HEK293 (cell line): ENCODE results near the gene PCTP.

Source experiments
- CTCF ChIA-PET: fragments of 350-600 bp; formaldehyde crosslinking; extraction: SDS; loops from one replicate; lab custom pipeline; 2021; ENCODE audit warnings: antibody characterized with exemption; lab: Yijun Ruan, JAX
- POLR2A ChIA-PET: fragments of 300-600 bp; formaldehyde crosslinking; extraction: SDS; loops from one replicate; lab custom pipeline; 2020; ENCODE audit warnings: antibody characterized with exemption, inconsistent platforms; lab: Yijun Ruan, JAX
- H3K27ac ChIP-seq: fragments of 200-500 bp; sonication (Bioruptor generic); 2 replicates; pipeline ENCODE4 v1.5.1; 2014; ENCODE audit warnings: low read depth, low read length, control low read depth, inconsistent platforms; ENCODE audit errors: extremely low read depth
- H3K36me3 ChIP-seq, 2 experiments: fragments of 200-500 bp in 1 of 2; sonication (Bioruptor generic) in 1 of 2; 1 replicate in 1 of 2; 2 replicates in 1 of 2; pipeline ENCODE4 v1.5.1; 2014 to 2017; ENCODE audit warnings: inconsistent platforms in 2 of 2, low read length in 2 of 2; ENCODE audit not compliant: control insufficient read depth in 2 of 2, insufficient read depth in 1 of 2
- H3K4me1 ChIP-seq: fragments of 200-500 bp; sonication (Bioruptor generic); 2 replicates; pipeline ENCODE4 v1.5.1; 2014; ENCODE audit warnings: mild to moderate bottlenecking, low read length, inconsistent platforms; ENCODE audit not compliant: control insufficient read depth, insufficient read depth
- H3K4me3 ChIP-seq: 2 replicates; pipeline ENCODE4 v1.5.1; 2011; ENCODE audit warnings: low read depth, mild to moderate bottlenecking, control low read depth, low read length, moderate library complexity
- H3K9me3 ChIP-seq: fragments of 200-500 bp; sonication (Bioruptor generic); 2 replicates; pipeline ENCODE4 v1.5.1; 2014; ENCODE audit warnings: low read depth, low read length, inconsistent platforms; ENCODE audit not compliant: control insufficient read depth, insufficient read depth
- AEBP2 ChIP-seq: fragments of 450-650 bp; formaldehyde crosslinking; IDR thresholded peaks from 2 replicates; pipeline ENCODE4 v1.5.1; 2016; ENCODE audit warnings: missing biosample characterization, missing genetic modification characterization, borderline replicate concordance
- GLI4 ChIP-seq: fragments of 450-650 bp; formaldehyde crosslinking; IDR thresholded peaks from 2 replicates; pipeline ENCODE4 v1.5.1; 2016; ENCODE audit warnings: missing biosample characterization, missing genetic modification characterization
- MYNN ChIP-seq: fragments of 450-650 bp; formaldehyde crosslinking; IDR thresholded peaks from 2 replicates; pipeline ENCODE4 v1.5.1; 2016; ENCODE audit warnings: missing biosample characterization, missing genetic modification characterization, borderline replicate concordance
- REPIN1 ChIP-seq: fragments of 450-650 bp; formaldehyde crosslinking; IDR thresholded peaks from 2 replicates; pipeline ENCODE4 v1.5.1; 2017; ENCODE audit warnings: missing biosample characterization, missing genetic modification characterization, low read depth
- SP7 ChIP-seq: fragments of 450-650 bp; formaldehyde crosslinking; IDR thresholded peaks from 2 replicates; pipeline ENCODE4 v1.5.1; 2016; ENCODE audit warnings: missing biosample characterization, missing genetic modification characterization
- ZBTB10 ChIP-seq: fragments of 450-650 bp; formaldehyde crosslinking; IDR thresholded peaks from 2 replicates; pipeline ENCODE4 v1.5.1; 2016; ENCODE audit warnings: missing biosample characterization, missing genetic modification characterization
- ZBTB7A ChIP-seq: fragments of 450-650 bp; formaldehyde crosslinking; IDR thresholded peaks from 2 replicates; pipeline ENCODE4 v1.5.1; 2016; ENCODE audit warnings: low read depth, missing biosample characterization, missing genetic modification characterization
- ZEB2 ChIP-seq: fragments of 450-650 bp; formaldehyde crosslinking; IDR thresholded peaks from 2 replicates; pipeline ENCODE4 v1.5.1; 2016; ENCODE audit warnings: missing biosample characterization, missing genetic modification characterization
- ZIC2 ChIP-seq: fragments of 450-650 bp; formaldehyde crosslinking; IDR thresholded peaks from 2 replicates; pipeline ENCODE4 v1.5.1; 2016; ENCODE audit warnings: missing biosample characterization, missing genetic modification characterization
- ZNF10 ChIP-seq: fragments of 450-650 bp; formaldehyde crosslinking; IDR thresholded peaks from 2 replicates; pipeline ENCODE4 v1.5.1; 2017; ENCODE audit warnings: missing biosample characterization, missing genetic modification characterization
- ZNF169 ChIP-seq: fragments of 450-650 bp; formaldehyde crosslinking; IDR thresholded peaks from 2 replicates; pipeline ENCODE4 v1.5.1; 2016; ENCODE audit warnings: missing biosample characterization, missing genetic modification characterization
- ZNF2 ChIP-seq: fragments of 450-650 bp; formaldehyde crosslinking; IDR thresholded peaks from 2 replicates; pipeline ENCODE4 v1.5.1; 2016; ENCODE audit warnings: missing biosample characterization, missing genetic modification characterization
- ZNF423 ChIP-seq: fragments of 450-650 bp; formaldehyde crosslinking; IDR thresholded peaks from 2 replicates; pipeline ENCODE4 v1.5.1; 2016; ENCODE audit warnings: missing biosample characterization, missing genetic modification characterization
- ZNF48 ChIP-seq: fragments of 450-650 bp; formaldehyde crosslinking; IDR thresholded peaks from 2 replicates; pipeline ENCODE4 v1.5.1; 2016; ENCODE audit warnings: missing biosample characterization, missing genetic modification characterization
- ZNF548 ChIP-seq: fragments of 450-650 bp; formaldehyde crosslinking; IDR thresholded peaks from 2 replicates; pipeline ENCODE4 v1.5.1; 2016; ENCODE audit warnings: missing biosample characterization, missing genetic modification characterization
- TF ChIP-seq, protein P1 (sequence below): fragments of 450-650 bp; formaldehyde crosslinking; IDR thresholded peaks from 2 replicates; pipeline ENCODE4 v1.5.1; 2017; ENCODE audit warnings: missing biosample characterization, missing genetic modification characterization
- TF ChIP-seq, protein P2 (sequence below): fragments of 450-650 bp; formaldehyde crosslinking; IDR thresholded peaks from 2 replicates; pipeline ENCODE4 v1.5.1; 2017; ENCODE audit warnings: missing biosample characterization, missing genetic modification characterization

Gene PCTP

GRCh38 chr17:55749985-55750384 is 866 bp upstream of the PCTP start (continued):
- TF ChIP-seq, protein P1, sequence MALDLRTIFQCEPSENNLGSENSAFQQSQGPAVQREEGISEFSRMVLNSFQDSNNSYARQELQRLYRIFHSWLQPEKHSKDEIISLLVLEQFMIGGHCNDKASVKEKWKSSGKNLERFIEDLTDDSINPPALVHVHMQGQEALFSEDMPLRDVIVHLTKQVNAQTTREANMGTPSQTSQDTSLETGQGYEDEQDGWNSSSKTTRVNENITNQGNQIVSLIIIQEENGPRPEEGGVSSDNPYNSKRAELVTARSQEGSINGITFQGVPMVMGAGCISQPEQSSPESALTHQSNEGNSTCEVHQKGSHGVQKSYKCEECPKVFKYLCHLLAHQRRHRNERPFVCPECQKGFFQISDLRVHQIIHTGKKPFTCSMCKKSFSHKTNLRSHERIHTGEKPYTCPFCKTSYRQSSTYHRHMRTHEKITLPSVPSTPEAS (tag by site-specific recombination) = no peak
- TF ChIP-seq ZIC2 (tag by site-specific recombination) (no peak), ZEB2 (tag by site-specific recombination) (no peak), AEBP2 (tag by site-specific recombination) (no peak), ZNF2 (tag by site-specific recombination) (no peak), ZNF10 (tag by site-specific recombination) (no peak), REPIN1 (tag by site-specific recombination) (no peak)
- TF ChIP-seq, protein P2, sequence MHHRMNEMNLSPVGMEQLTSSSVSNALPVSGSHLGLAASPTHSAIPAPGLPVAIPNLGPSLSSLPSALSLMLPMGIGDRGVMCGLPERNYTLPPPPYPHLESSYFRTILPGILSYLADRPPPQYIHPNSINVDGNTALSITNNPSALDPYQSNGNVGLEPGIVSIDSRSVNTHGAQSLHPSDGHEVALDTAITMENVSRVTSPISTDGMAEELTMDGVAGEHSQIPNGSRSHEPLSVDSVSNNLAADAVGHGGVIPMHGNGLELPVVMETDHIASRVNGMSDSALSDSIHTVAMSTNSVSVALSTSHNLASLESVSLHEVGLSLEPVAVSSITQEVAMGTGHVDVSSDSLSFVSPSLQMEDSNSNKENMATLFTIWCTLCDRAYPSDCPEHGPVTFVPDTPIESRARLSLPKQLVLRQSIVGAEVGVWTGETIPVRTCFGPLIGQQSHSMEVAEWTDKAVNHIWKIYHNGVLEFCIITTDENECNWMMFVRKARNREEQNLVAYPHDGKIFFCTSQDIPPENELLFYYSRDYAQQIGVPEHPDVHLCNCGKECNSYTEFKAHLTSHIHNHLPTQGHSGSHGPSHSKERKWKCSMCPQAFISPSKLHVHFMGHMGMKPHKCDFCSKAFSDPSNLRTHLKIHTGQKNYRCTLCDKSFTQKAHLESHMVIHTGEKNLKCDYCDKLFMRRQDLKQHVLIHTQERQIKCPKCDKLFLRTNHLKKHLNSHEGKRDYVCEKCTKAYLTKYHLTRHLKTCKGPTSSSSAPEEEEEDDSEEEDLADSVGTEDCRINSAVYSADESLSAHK (tag by site-specific recombination) = no peak

GRCh38 chr17:55751720-55752250 is 934 bp downstream of the PCTP start:
- no peaks in the 10 kb centered on the region for H3K9me3 ChIP-seq
- CTCF ChIA-PET = interaction anchor here (0.5 to 5.0 kb wide), 7 partner anchors 16 to 746 kb away, joined by 3 to 46 read pairs (median 4); no protein-coding TSS in a partner anchor
- TF ChIP-seq SP7 (tag by site-specific recombination) = no peak
- no peak for TF ChIP-seq ZNF423 (tag by site-specific recombination)
- no peak for TF ChIP-seq ZNF548 (tag by site-specific recombination)
- no peak for TF ChIP-seq MYNN (tag by site-specific recombination)
- no peak for TF ChIP-seq ZNF169 (tag by site-specific recombination)
- TF ChIP-seq GLI4 = no peak
- TF ChIP-seq ZNF48 (tag by site-specific recombination) = no peak
- TF ChIP-seq ZBTB10 = 0 out of 2 replicates have a peak, but pooled peaks have one; percentile 3
- no peak for TF ChIP-seq ZBTB7A (tag by site-specific recombination)
- TF ChIP-seq, all 188 proteins: peak for 1
- Histone ChIP-seq H3K36me3 (peaks cover 0 to 16% of the 10 kb centered on the region in 2 experiments; a peak in 1 of 3 replicates), H3K4me1 (peaks cover 7% of the 10 kb centered on the region; the same call in 1 of the 2 replicates), H3K4me3 (peak overlapping the region; percentile 87), H3K27ac (no peak overlapping the region)
- POLR2A ChIA-PET = interaction anchor here (0.7 to 2.0 kb wide), 17 partner anchors 9 to 252 kb away, joined by 3 to 22 read pairs (median 5); partner anchors contain the start of gene TMEM100
